Panc1 (cell line): ENCODE data around the gene MTREX.

Source experiments
- POLR2AphosphoS5 ChIP-seq: IDR thresholded peaks from 2 replicates; pipeline ENCODE4 v1.6.1; 2012; ENCODE audit warnings: mild to moderate bottlenecking, low read depth, low read length, moderate library complexity
- TF ChIP-seq, protein P1 (sequence below): fragments of 450-650 bp; IDR thresholded peaks from 2 replicates; pipeline ENCODE4 v1.5.1; 2017; ENCODE audit warnings: mild to moderate bottlenecking

DNA sequence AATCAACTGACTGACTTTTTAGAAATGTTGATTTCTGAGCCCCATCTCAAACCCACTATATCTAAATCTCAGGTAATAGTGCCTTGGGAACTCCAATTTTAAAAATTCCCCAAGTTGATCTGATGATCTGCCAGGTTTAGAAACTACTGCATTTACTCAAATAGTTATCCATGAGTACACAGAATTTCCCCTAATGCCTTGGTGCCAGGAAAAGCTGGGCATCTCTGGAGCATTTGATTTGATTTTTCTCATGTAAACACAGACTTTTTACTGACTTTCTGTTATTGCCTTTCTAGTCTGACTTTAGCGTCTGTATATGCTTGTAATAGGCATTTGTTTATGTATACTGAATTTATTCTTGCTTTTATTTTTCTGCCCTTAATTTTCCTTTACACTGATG lies 35.8 kb downstream of the MTREX start:
- TF ChIP-seq, protein P1, sequence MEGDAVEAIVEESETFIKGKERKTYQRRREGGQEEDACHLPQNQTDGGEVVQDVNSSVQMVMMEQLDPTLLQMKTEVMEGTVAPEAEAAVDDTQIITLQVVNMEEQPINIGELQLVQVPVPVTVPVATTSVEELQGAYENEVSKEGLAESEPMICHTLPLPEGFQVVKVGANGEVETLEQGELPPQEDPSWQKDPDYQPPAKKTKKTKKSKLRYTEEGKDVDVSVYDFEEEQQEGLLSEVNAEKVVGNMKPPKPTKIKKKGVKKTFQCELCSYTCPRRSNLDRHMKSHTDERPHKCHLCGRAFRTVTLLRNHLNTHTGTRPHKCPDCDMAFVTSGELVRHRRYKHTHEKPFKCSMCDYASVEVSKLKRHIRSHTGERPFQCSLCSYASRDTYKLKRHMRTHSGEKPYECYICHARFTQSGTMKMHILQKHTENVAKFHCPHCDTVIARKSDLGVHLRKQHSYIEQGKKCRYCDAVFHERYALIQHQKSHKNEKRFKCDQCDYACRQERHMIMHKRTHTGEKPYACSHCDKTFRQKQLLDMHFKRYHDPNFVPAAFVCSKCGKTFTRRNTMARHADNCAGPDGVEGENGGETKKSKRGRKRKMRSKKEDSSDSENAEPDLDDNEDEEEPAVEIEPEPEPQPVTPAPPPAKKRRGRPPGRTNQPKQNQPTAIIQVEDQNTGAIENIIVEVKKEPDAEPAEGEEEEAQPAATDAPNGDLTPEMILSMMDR = no peak
- TF ChIP-seq POLR2AphosphoS5 = no peak
